NCI-H1092 treated with DMSO at 0.1 percent for 48 hours (cell line): Measurements from ENCODE around the gene TEX9.

Experiments used
- DNase-seq: peaks from one replicate; lab custom pipeline; 2025; lab: John Stamatoyannopoulos, UW

TEX9 gene

GRCh38 chr15:56454836-56455235, 89.6 kb downstream of the TEX9 start:
- DNase-seq, result no peak

- DNase-seq, result no peak
Observed at GRCh38 chr15:56456229-56456628, 91.0 kb downstream of the TEX9 start.

- no peak for DNase-seq
Observed at GRCh38 chr15:56459096-56459495, 93.9 kb downstream of the TEX9 start.

GRCh38 chr15:56460071-56460470, 94.8 kb downstream of the TEX9 start:
- DNase-seq, result no peak

GRCh38 chr15:56460947-56461346, 95.7 kb downstream of the TEX9 start:
- DNase-seq, result no peak

- peak; percentile 90 for DNase-seq
Observed at GRCh38 chr15:56464893-56465520, 99.8 kb downstream of the TEX9 start, which contains the start of gene MNS1. Gene MNS1, minus strand, starts transcription at chr15:56465137. Its CDS starts 165 bp downstream, at chr15:56464972.

- no peak for DNase-seq
Observed at GRCh38 chr15:56467616-56468015, 102.4 kb downstream of the TEX9 start.

GRCh38 chr15:56468401-56468800, 103.2 kb downstream of the TEX9 start:
- DNase-seq, result no peak

- DNase-seq, result no peak
Observed at GRCh38 chr15:56469483-56469882, 104.3 kb downstream of the TEX9 start.

GRCh38 chr15:56471440-56472069, 106.3 kb downstream of the TEX9 start:
- DNase-seq, result no peak

GRCh38 chr15:56472278-56472677, 107.1 kb downstream of the TEX9 start:
- no peak for DNase-seq

- DNase-seq, result no peak
Observed at GRCh38 chr15:56473017-56473416, 107.8 kb downstream of the TEX9 start.

GRCh38 chr15:56475351-56475750, 110.1 kb downstream of the TEX9 start:
- no peak for DNase-seq
